Upper lobe of left lung (tissue), 6 donors: ENCODE measurements around the gene STXBP6. TPM values are rescaled to one million over a fixed set of nuclear protein-coding genes. Genes with fewer than 3 reads are reported as not detected.

Experiments used
- ATAC-seq, 2 donors: fragments of 200-7000 bp; cut with Tn5 transposase; one replicate each; pipeline ENCODE4 v1.9.1; 2022; ENCODE audit warnings: mild to moderate bottlenecking in 2 of 2, moderate library complexity in 2 of 2; ENCODE audit not compliant: low FRiP score in 2 of 2
- DNase-seq, 2 donors: peaks; one replicate each; pipeline ENCODE4 v3.0.0-alpha.2; 2019 to 2020
- H3K27ac ChIP-seq, 4 donors: fragments of 200-600 bp; sonication (generic); one replicate each; pipeline ENCODE4 v1.5.1; 2016 to 2019
- H3K27me3 ChIP-seq, 4 donors: fragments of 200-600 bp; sonication (generic); one replicate each; pipeline ENCODE4 v1.5.1; 2017 to 2019
- H3K36me3 ChIP-seq, 4 donors: fragments of 200-600 bp; sonication (generic); one replicate each; pipeline ENCODE4 v1.5.1; 2016 to 2019
- H3K4me1 ChIP-seq, 4 donors: fragments of 200-600 bp; sonication (generic); one replicate each; pipeline ENCODE4 v1.5.1; 2018 to 2019
- H3K4me3 ChIP-seq, 4 donors: fragments of 200-600 bp; sonication (generic); one replicate each; pipeline ENCODE4 v1.5.1; 2017 to 2019; ENCODE audit warnings: mild to moderate bottlenecking in 2 of 4, moderate library complexity in 1 of 4
- H3K9me3 ChIP-seq, 4 donors: fragments of 200-600 bp; sonication (generic); one replicate each; pipeline ENCODE4 v1.5.1; 2018 to 2019
- CTCF ChIP-seq, 6 experiments: fragments of 450-650 bp in 4 of 6; fragments of 200-600 bp in 2 of 6; sonication (generic) in 2 of 6; IDR thresholded peaks; one replicate each; pipeline ENCODE4 v1.5.1; 2016 to 2019; ENCODE audit warnings: antibody characterized with exemption in 6 of 6
- EP300 ChIP-seq, 4 donors: sonication (generic); formaldehyde crosslinking; IDR thresholded peaks; one replicate each; pipeline ENCODE4 v1.5.1; 2017; ENCODE audit warnings: antibody characterized with exemption in 4 of 4, control low read depth in 2 of 4
- POLR2A ChIP-seq, 4 donors: fragments of 450-650 bp; IDR thresholded peaks; one replicate each; pipeline ENCODE4 v1.5.1; 2016 to 2017; ENCODE audit warnings: antibody characterized with exemption in 4 of 4, mild to moderate bottlenecking in 2 of 4
- POLR2AphosphoS5 ChIP-seq, 2 donors: sonication (generic); formaldehyde crosslinking; IDR thresholded peaks; one replicate each; pipeline ENCODE4 v1.5.1; 2017; ENCODE audit warnings: antibody characterized with exemption in 2 of 2
- WGBS, 2 donors: methylation state at CpG; one replicate each; pipeline ENCODE4 v1.1.5; 2017 to 2018; 5-methylcytosine and 5-hydroxymethylcytosine counted together
- total RNA-seq, 6 donors: library from RNA; depleted of rRNA in 4 of 6; stranded (reverse); fragments of >200 nt in 4 of 6; gene quantifications; one replicate each; pipeline versions ENCODE4 v1.1.0 to v1.2.1, GENCODE V29; 2016 to 2021
- donor health status: DM: no; HTN: no; CAD: no; lungs with moderate emphysema.
- donor health status: DM: no; HTN: yes; CAD: no; lungs with severe emphysema.

Gene STXBP6
- total RNA-seq, 6 donors from 2014 or later, result 13.6 to 38.3 (median 23.7) TPM

- H3K27ac ChIP-seq, result no peak overlapping the region
- no peaks in the 10 kb centered on the region for H3K9me3 ChIP-seq
- TF ChIP-seq EP300 (IDR thresholded peaks at IDR 0.05) (no peak), CTCF (IDR thresholded peaks at IDR 0.05) (no peak), POLR2A (IDR thresholded peaks at IDR 0.05) (no peak), POLR2AphosphoS5 (IDR thresholded peaks at IDR 0.05) (no peak)
- DNase-seq (no peak), ATAC-seq (no peak)
- no peak overlapping the region for H3K4me3 ChIP-seq
- H3K4me1 ChIP-seq, result peaks cover 0 to 15% (median 2%) of the 10 kb centered on the region in 4 donors
- WGBS, 2 donors, result 67 to 74% methylated on average over 2 of the region's 2 CpGs
- H3K27me3 ChIP-seq, result no peaks in the 10 kb centered on the region
- H3K36me3 ChIP-seq, result no peaks in the 10 kb centered on the region
These were observed 204.1 kb downstream of the STXBP6 start for GRCh38 chr14:24845851-24846250.

- Histone ChIP-seq H3K36me3 (no peaks in the 10 kb centered on the region), H3K27ac (peak overlapping the region; percentile 33 to 67 (median 58)), H3K9me3 (no peaks in the 10 kb centered on the region), H3K4me3 (no peak overlapping the region), H3K27me3 (no peaks in the 10 kb centered on the region), H3K4me1 (peaks cover 0 to 7% (median 2%) of the 10 kb centered on the region in 4 donors)
- WGBS, 2 donors, result 96 to 98% methylated on average over 5 of the region's 5 CpGs
- DNase-seq (no peak), ATAC-seq (no peak)
- TF ChIP-seq EP300 (IDR thresholded peaks at IDR 0.05) (no peak), POLR2AphosphoS5 (IDR thresholded peaks at IDR 0.05) (no peak), CTCF (IDR thresholded peaks at IDR 0.05) (no peak), POLR2A (IDR thresholded peaks at IDR 0.05) (no peak)
These were observed 205.9 kb downstream of the STXBP6 start for GRCh38 chr14:24844011-24844410.

- Histone ChIP-seq H3K27ac (peak overlapping the region in 3 of 4 donors; percentile 40 to 67 (median 50)), H3K27me3 (no peaks in the 10 kb centered on the region), H3K36me3 (no peaks in the 10 kb centered on the region), H3K4me3 (no peak overlapping the region), H3K9me3 (no peaks in the 10 kb centered on the region), H3K4me1 (peaks cover 0 to 7% (median 4%) of the 10 kb centered on the region in 4 donors)
- DNase-seq (no peak), ATAC-seq (no peak)
- TF ChIP-seq EP300 (IDR thresholded peaks at IDR 0.05), result peak in 2 of 4 donors; percentile 58 to 83
- TF ChIP-seq CTCF (IDR thresholded peaks at IDR 0.05), result no peak
- peak in 1 of 2 donors; percentile 39 for TF ChIP-seq POLR2AphosphoS5 (IDR thresholded peaks at IDR 0.05)
- WGBS, 2 donors, result 42 to 49% methylated on average over 2 of the region's 2 CpGs
These were observed 206.5 kb downstream of the STXBP6 start for GRCh38 chr14:24843494-24843893.

GRCh38 chr14:24840204-24840893, 209.6 kb downstream of the STXBP6 start:
- DNase-seq (no peak), ATAC-seq (no peak)
- no peak for TF ChIP-seq CTCF (IDR thresholded peaks at IDR 0.05)
- TF ChIP-seq POLR2AphosphoS5 (IDR thresholded peaks at IDR 0.05), result no peak
- TF ChIP-seq POLR2A (IDR thresholded peaks at IDR 0.05), result no peak
- TF ChIP-seq EP300 (IDR thresholded peaks at IDR 0.05), result no peak
- Histone ChIP-seq H3K36me3 (no peaks in the 10 kb centered on the region), H3K4me1 (peaks cover 0 to 7% (median 0%) of the 10 kb centered on the region in 4 donors), H3K9me3 (no peaks in the 10 kb centered on the region), H3K4me3 (no peak overlapping the region), H3K27me3 (no peaks in the 10 kb centered on the region), H3K27ac (peak overlapping the region in 1 of 4 donors; percentile 24)
- WGBS, 2 donors, result 79 to 85% methylated on average over 2 of the region's 2 CpGs
